Pancreas (tissue), 10 donors: ENCODE measurements around the gene PDILT. TPM values are rescaled to one million over a fixed set of nuclear protein-coding genes. Genes with fewer than 3 reads are reported as not detected.
A peak's percentile ranks its signal among the peaks of the same experiment; 100 is the strongest.

ENCODE experiments used
- ATAC-seq, 4 donors: fragments of 200-7000 bp; cut with Tn5 transposase; one replicate each; pipeline versions ENCODE4 v1.8.0 to v1.9.1; 2020; ENCODE audit warnings: mild to moderate bottlenecking in 4 of 4, moderate library complexity in 4 of 4
- DNase-seq, 6 donors: peaks; one replicate each; pipeline ENCODE4 v3.0.0-alpha.2; 2020
- FAIRE-seq: peaks from 2 replicates; lab custom pipeline; 2012; peaks lifted over from hg19 to GRCh38; lab: Jason Lieb, UNC
- H3K27ac ChIP-seq, 4 donors: fragments of 200-600 bp; sonication (generic); 1 replicate in 3 of 4; 2 replicates in 1 of 4; pipeline versions ENCODE4 v1.5.0 to v1.8.0; 2020
- H3K27me3 ChIP-seq, 4 donors: fragments of 200-600 bp; one replicate each; pipeline ENCODE4 v1.8.0; 2021
- H3K36me3 ChIP-seq, 3 donors: fragments of 200-600 bp; sonication (generic) in 1 of 3; one replicate each; pipeline versions ENCODE4 v1.5.0 to v1.8.0; 2020 to 2021
- H3K4me1 ChIP-seq, 3 donors: fragments of 200-600 bp; one replicate each; pipeline ENCODE4 v1.8.0; 2021
- H3K4me3 ChIP-seq, 4 donors: fragments of 200-600 bp; sonication (generic) in 2 of 4; one replicate each; pipeline versions ENCODE4 v1.5.0 to v1.8.0; 2020 to 2021
- H3K9me3 ChIP-seq, 4 donors: fragments of 200-600 bp; one replicate each; pipeline ENCODE4 v1.8.0; 2021
- CTCF ChIP-seq, 4 donors: fragments of 200-600 bp; sonication (generic) in 3 of 4; IDR thresholded peaks; one replicate each; pipeline versions ENCODE4 v1.5.0 to v1.8.0; 2021; ENCODE audit warnings: antibody characterized with exemption in 4 of 4
- WGBS, 2 donors: extraction: QIAGEN DNeasy Blood & Tissue Kit; methylation state at CpG; one replicate each; pipeline ENCODE4 v1.1.7; 2013; 5-methylcytosine and 5-hydroxymethylcytosine counted together
- intact Hi-C, 3 donors: fragments of 100-400 bp; cut with DNase I; formaldehyde crosslinking; loops; one replicate each; pipeline versions ENCODE4 v1.11.1 to v1.14.2; 2022
- polyA plus RNA-seq, 2 donors: library from polyadenylated mRNA; stranded (reverse); fragments of 200-250 nt; gene quantifications; one replicate each; pipeline ENCODE4 v1.2.3, GENCODE V29; 2013
- total RNA-seq, 6 donors: library from RNA; stranded (reverse); fragmentation: NEBNext Ultra II Directional in 4 of 6; extraction: Animal tissue kit (Norgen Biotek cat#: 25700) in 4 of 6; gene quantifications; one replicate each; pipeline versions ENCODE4 v1.2.1 to v1.2.4, GENCODE V29; 2021 to 2023
- donor health status: healthy with polysubstance abuse.
- donor health status: DM: no; HTN: no; CAD: no; lungs with moderate emphysema.
- donor health status: DM: no; HTN: no; CAD: no.
- donor health status: control.
- donor health status: control.
- donor health status: Bipolar disorder and iron deficiency.
- donor health status: DM: yes; HTN: yes; CAD: no.
- donor health status: DM: no; HTN: no; CAD: no.
- donor health status: DM: no; HTN: no; CAD: no.
- donor health status: DM: yes; HTN: yes; CAD: no.

The PDILT gene
- total and polyA plus RNA-seq, 8 donors, result not detected

GRCh38 chr16:20334396-20334795 is 70.1 kb downstream of the PDILT start:
- TF ChIP-seq CTCF (IDR thresholded peaks at IDR 0.05), result no peak
- DNase-seq, result no peak
- no peak overlapping the region for H3K4me3 ChIP-seq
- no peak for ATAC-seq
- intact Hi-C loops, result no loop called here
- WGBS, 2 donors, result 62 to 74% methylated on average over 1 of the region's 1 CpG
- peaks cover 0 to 37% (median 24%) of the 10 kb centered on the region in 3 donors for H3K4me1 ChIP-seq
- FAIRE-seq, result no peak
- no peaks in the 10 kb centered on the region for H3K27me3 ChIP-seq
- H3K36me3 ChIP-seq, result no peaks in the 10 kb centered on the region
- no peaks in the 10 kb centered on the region for H3K9me3 ChIP-seq
- no peak overlapping the region for H3K27ac ChIP-seq

GRCh38 chr16:20333120-20333519 is 71.4 kb downstream of the PDILT start:
- Histone ChIP-seq H3K4me1 (peaks cover 11 to 49% (median 37%) of the 10 kb centered on the region in 3 donors), H3K9me3 (no peaks in the 10 kb centered on the region), H3K4me3 (no peak overlapping the region), H3K36me3 (no peaks in the 10 kb centered on the region), H3K27ac (peak overlapping the region; percentile 74 to 86 (median 78)), H3K27me3 (no peaks in the 10 kb centered on the region)
- intact Hi-C loops, result no loop called here
- ATAC-seq (peak; percentile 26 to 46 (median 28)), DNase-seq (peak in 4 of 6 donors; percentile 56 to 69 (median 59)), FAIRE-seq (no peak)
- 31 to 45% methylated on average over 5 of the region's 5 CpGs for WGBS, 2 donors
- no peak for TF ChIP-seq CTCF (IDR thresholded peaks at IDR 0.05)

- no peaks in the 10 kb centered on the region for H3K27me3 ChIP-seq
- no peak overlapping the region for H3K4me3 ChIP-seq
- DNase-seq (peak in 4 of 6 donors; percentile 64 to 83 (median 69)), FAIRE-seq (no peak), ATAC-seq (peak; percentile 3 to 30 (median 14))
- peaks cover 13 to 49% (median 39%) of the 10 kb centered on the region in 3 donors for H3K4me1 ChIP-seq
- WGBS, 2 donors, result 36 to 43% methylated on average over 8 of the region's 8 CpGs
- H3K27ac ChIP-seq, result peak overlapping the region; percentile 74 to 86 (median 78)
- H3K36me3 ChIP-seq, result no peaks in the 10 kb centered on the region
- intact Hi-C loops, result no loop called here
- H3K9me3 ChIP-seq, result no peaks in the 10 kb centered on the region
- no peak for TF ChIP-seq CTCF (IDR thresholded peaks at IDR 0.05)
These were observed 72.1 kb downstream of the PDILT start for GRCh38 chr16:20332411-20332810.

- Histone ChIP-seq H3K4me1 (peaks cover 13 to 43% (median 39%) of the 10 kb centered on the region in 3 donors), H3K27me3 (no peaks in the 10 kb centered on the region), H3K36me3 (peaks cover 0 to 6% (median 0%) of the 10 kb centered on the region in 3 donors), H3K9me3 (no peaks in the 10 kb centered on the region), H3K4me3 (no peak overlapping the region), H3K27ac (peak overlapping the region; percentile 74 to 86 (median 78))
- intact Hi-C loops, result no loop called here
- no peak for TF ChIP-seq CTCF (IDR thresholded peaks at IDR 0.05)
- WGBS, 2 donors, result 17 to 31% methylated on average over 5 of the region's 5 CpGs
- peak in 4 of 6 donors; percentile 68 to 74 (median 72) for DNase-seq
- peak; percentile 31 to 52 (median 40) for ATAC-seq
- no peak for FAIRE-seq
These were observed 72.9 kb downstream of the PDILT start for GRCh38 chr16:20331635-20332034.

GRCh38 chr16:20329392-20330138 is 75.0 kb downstream of the PDILT start:
- FAIRE-seq (no peak), DNase-seq (peak in 3 of 6 donors; percentile 42 to 59 (median 43)), ATAC-seq (peak in 3 of 4 donors; percentile 1 to 6 (median 4))
- peaks cover 13 to 42% (median 39%) of the 10 kb centered on the region in 3 donors for H3K4me1 ChIP-seq
- no peak for TF ChIP-seq CTCF (IDR thresholded peaks at IDR 0.05)
- H3K27ac ChIP-seq, result peak overlapping the region; percentile 49 to 88 (median 83)
- 43 to 50% methylated on average over 5 of the region's 5 CpGs for WGBS, 2 donors
- no peaks in the 10 kb centered on the region for H3K27me3 ChIP-seq
- H3K4me3 ChIP-seq, result no peak overlapping the region
- intact Hi-C loops, result no loop called here
- H3K9me3 ChIP-seq, result no peaks in the 10 kb centered on the region
- H3K36me3 ChIP-seq, result peaks cover 0 to 27% (median 10%) of the 10 kb centered on the region in 3 donors
